Measurements from ENCODE around the gene PPP2R3A.
"Not testable (repeated sequence)": the region's sequence is repeated elsewhere in the genome, so short reads cannot be mapped to it uniquely, and the experiment has no call there.

The PPP2R3A gene

GRCh38 chr3:136184703-136185102, 219.2 kb downstream of the PPP2R3A start:
- Histone ChIP-seq H3K4me3 (ENCODE audit: low read length in 2 of 2) (no peak overlapping the region), H3K36me3 (ENCODE audit: control insufficient read depth in 2 of 2, insufficient read depth in 2 of 2, low read length in 2 of 2) (no peaks in the 10 kb centered on the region), H3K4me1 (ENCODE audit: control insufficient read depth, insufficient read depth, low read length) (peaks cover 19% of the 10 kb centered on the region), H3K27me3 (ENCODE audit: control insufficient read depth in 1 of 2, insufficient read depth in 2 of 2, low read length in 2 of 2) (no peaks in the 10 kb centered on the region), H3K9ac (ENCODE audit: low read length in 2 of 2) (no peak overlapping the region), H3K9me3 (ENCODE audit: control insufficient read depth in 2 of 2, low read length in 2 of 2) (no peaks in the 10 kb centered on the region), H3K27ac (ENCODE audit: low read length) (no peak overlapping the region)

- peaks cover 23% of the 10 kb centered on the region for H3K4me1 ChIP-seq (ENCODE audit: control insufficient read depth, insufficient read depth, low read length)
- H3K27ac ChIP-seq (ENCODE audit: low read length) = no peak overlapping the region
- no peaks in the 10 kb centered on the region for H3K27me3 ChIP-seq (ENCODE audit: control insufficient read depth in 1 of 2, insufficient read depth in 2 of 2, low read length in 2 of 2)
- H3K36me3 ChIP-seq (ENCODE audit: control insufficient read depth in 2 of 2, insufficient read depth in 2 of 2, low read length in 2 of 2) = no peaks in the 10 kb centered on the region
- no peak overlapping the region for H3K4me3 ChIP-seq (ENCODE audit: low read length in 2 of 2)
- no peak overlapping the region for H3K9ac ChIP-seq (ENCODE audit: low read length in 2 of 2)
- H3K9me3 ChIP-seq (ENCODE audit: control insufficient read depth in 2 of 2, low read length in 2 of 2) = no peaks in the 10 kb centered on the region
Measured at GRCh38 chr3:136186344-136186743, 220.8 kb downstream of the PPP2R3A start.

GRCh38 chr3:136186846-136187245, 221.3 kb downstream of the PPP2R3A start:
- Histone ChIP-seq H3K27ac (ENCODE audit: low read length) (no peak overlapping the region), H3K9me3 (ENCODE audit: control insufficient read depth in 2 of 2, low read length in 2 of 2) (no peaks in the 10 kb centered on the region), H3K4me3 (ENCODE audit: low read length in 2 of 2) (no peak overlapping the region), H3K27me3 (ENCODE audit: control insufficient read depth in 1 of 2, insufficient read depth in 2 of 2, low read length in 2 of 2) (no peaks in the 10 kb centered on the region), H3K9ac (ENCODE audit: low read length in 2 of 2) (no peak overlapping the region), H3K36me3 (ENCODE audit: control insufficient read depth in 2 of 2, insufficient read depth in 2 of 2, low read length in 2 of 2) (no peaks in the 10 kb centered on the region), H3K4me1 (ENCODE audit: control insufficient read depth, insufficient read depth, low read length) (peaks cover 23% of the 10 kb centered on the region)

- Histone ChIP-seq H3K9ac (ENCODE audit: low read length in 2 of 2) (no peak overlapping the region), H3K4me3 (ENCODE audit: low read length in 2 of 2) (no peak overlapping the region), H3K27me3 (ENCODE audit: control insufficient read depth in 1 of 2, insufficient read depth in 2 of 2, low read length in 2 of 2) (no peaks in the 10 kb centered on the region), H3K36me3 (ENCODE audit: control insufficient read depth in 2 of 2, insufficient read depth in 2 of 2, low read length in 2 of 2) (no peaks in the 10 kb centered on the region), H3K27ac (ENCODE audit: low read length) (no peak overlapping the region), H3K4me1 (ENCODE audit: control insufficient read depth, insufficient read depth, low read length) (peaks cover 19% of the 10 kb centered on the region), H3K9me3 (ENCODE audit: control insufficient read depth in 2 of 2, low read length in 2 of 2) (no peaks in the 10 kb centered on the region)
Measured at GRCh38 chr3:136187868-136188267, 222.3 kb downstream of the PPP2R3A start.

- Histone ChIP-seq H3K4me3 (ENCODE audit: low read length in 2 of 2) (no peak overlapping the region), H3K36me3 (ENCODE audit: control insufficient read depth in 2 of 2, insufficient read depth in 2 of 2, low read length in 2 of 2) (no peaks in the 10 kb centered on the region), H3K27ac (ENCODE audit: low read length) (no peak overlapping the region), H3K9me3 (ENCODE audit: control insufficient read depth in 2 of 2, low read length in 2 of 2) (no peaks in the 10 kb centered on the region), H3K27me3 (ENCODE audit: control insufficient read depth in 1 of 2, insufficient read depth in 2 of 2, low read length in 2 of 2) (no peaks in the 10 kb centered on the region), H3K9ac (ENCODE audit: low read length in 2 of 2) (no peak overlapping the region), H3K4me1 (ENCODE audit: control insufficient read depth, insufficient read depth, low read length) (peaks cover 20% of the 10 kb centered on the region)
Measured at GRCh38 chr3:136189043-136189442, 223.5 kb downstream of the PPP2R3A start.

GRCh38 chr3:136189859-136190617, 224.5 kb downstream of the PPP2R3A start:
- Histone ChIP-seq H3K36me3 (ENCODE audit: control insufficient read depth in 2 of 2, insufficient read depth in 2 of 2, low read length in 2 of 2) (no peaks in the 10 kb centered on the region), H3K27me3 (ENCODE audit: control insufficient read depth in 1 of 2, insufficient read depth in 2 of 2, low read length in 2 of 2) (no peaks in the 10 kb centered on the region), H3K4me3 (ENCODE audit: low read length in 2 of 2) (no peak overlapping the region), H3K4me1 (ENCODE audit: control insufficient read depth, insufficient read depth, low read length) (peaks cover 20% of the 10 kb centered on the region), H3K9me3 (ENCODE audit: control insufficient read depth in 2 of 2, low read length in 2 of 2) (no peaks in the 10 kb centered on the region), H3K27ac (ENCODE audit: low read length) (no peak overlapping the region), H3K9ac (ENCODE audit: low read length in 2 of 2) (no peak overlapping the region)

GRCh38 chr3:136192195-136192594, 226.7 kb downstream of the PPP2R3A start:
- peak overlapping the region in 1 of 2 donors; percentile 91 for H3K9ac ChIP-seq (ENCODE audit: low read length in 2 of 2)
- not testable (repeated sequence) for H3K27me3 ChIP-seq (ENCODE audit: control insufficient read depth in 1 of 2, insufficient read depth in 2 of 2, low read length in 2 of 2); H3K9me3 ChIP-seq (ENCODE audit: control insufficient read depth in 2 of 2, low read length in 2 of 2); H3K27ac ChIP-seq (ENCODE audit: low read length); H3K36me3 ChIP-seq (ENCODE audit: control insufficient read depth in 2 of 2, insufficient read depth in 2 of 2, low read length in 2 of 2)
- H3K4me3 ChIP-seq (ENCODE audit: low read length in 2 of 2) = peak overlapping the region; percentile 32 to 96
- H3K4me1 ChIP-seq (ENCODE audit: control insufficient read depth, insufficient read depth, low read length) = peaks cover 14% of the 10 kb centered on the region

GRCh38 chr3:136192831-136193230, 227.3 kb downstream of the PPP2R3A start:
- Histone ChIP-seq H3K4me1 (ENCODE audit: control insufficient read depth, insufficient read depth, low read length) (peaks cover 19% of the 10 kb centered on the region), H3K4me3 (ENCODE audit: low read length in 2 of 2) (peak overlapping the region; percentile 96 to 99)

GRCh38 chr3:136193278-136194054, 227.9 kb downstream of the PPP2R3A start:
- peaks cover 14% of the 10 kb centered on the region for H3K4me1 ChIP-seq (ENCODE audit: control insufficient read depth, insufficient read depth, low read length)
- H3K9ac ChIP-seq (ENCODE audit: low read length in 2 of 2) = peak overlapping the region; percentile 43 to 91
- no peak overlapping the region for H3K27ac ChIP-seq (ENCODE audit: low read length)
- no peaks in the 10 kb centered on the region for H3K27me3 ChIP-seq (ENCODE audit: control insufficient read depth in 1 of 2, insufficient read depth in 2 of 2, low read length in 2 of 2)
- no peaks in the 10 kb centered on the region for H3K36me3 ChIP-seq (ENCODE audit: control insufficient read depth in 2 of 2, insufficient read depth in 2 of 2, low read length in 2 of 2)
- peak overlapping the region; percentile 96 to 99 for H3K4me3 ChIP-seq (ENCODE audit: low read length in 2 of 2)
- H3K9me3 ChIP-seq (ENCODE audit: control insufficient read depth in 2 of 2, low read length in 2 of 2) = no peaks in the 10 kb centered on the region

More at GRCh38 chr3:136192831-136193230, 227.3 kb downstream of the PPP2R3A start:
- peak overlapping the region in 1 of 2 donors; percentile 91 for H3K9ac ChIP-seq (ENCODE audit: low read length in 2 of 2)
- no peaks in the 10 kb centered on the region for H3K36me3 ChIP-seq (ENCODE audit: control insufficient read depth in 2 of 2, insufficient read depth in 2 of 2, low read length in 2 of 2)
- no peaks in the 10 kb centered on the region for H3K27me3 ChIP-seq (ENCODE audit: control insufficient read depth in 1 of 2, insufficient read depth in 2 of 2, low read length in 2 of 2)
- no peak overlapping the region for H3K27ac ChIP-seq (ENCODE audit: low read length)
- H3K9me3 ChIP-seq (ENCODE audit: control insufficient read depth in 2 of 2, low read length in 2 of 2) = no peaks in the 10 kb centered on the region

- H3K4me1 ChIP-seq (ENCODE audit: control insufficient read depth, insufficient read depth, low read length) = peaks cover 14% of the 10 kb centered on the region
Measured at GRCh38 chr3:136194409-136195257, 229.1 kb downstream of the PPP2R3A start.

More at GRCh38 chr3:136194409-136195257, 229.1 kb downstream of the PPP2R3A start:
- H3K27me3 ChIP-seq (ENCODE audit: control insufficient read depth in 1 of 2, insufficient read depth in 2 of 2, low read length in 2 of 2) = no peaks in the 10 kb centered on the region
- peak overlapping the region; percentile 95 for H3K27ac ChIP-seq (ENCODE audit: low read length)
- no peaks in the 10 kb centered on the region for H3K9me3 ChIP-seq (ENCODE audit: control insufficient read depth in 2 of 2, low read length in 2 of 2)
- peak overlapping the region; percentile 86 to 91 for H3K9ac ChIP-seq (ENCODE audit: low read length in 2 of 2)
- H3K36me3 ChIP-seq (ENCODE audit: control insufficient read depth in 2 of 2, insufficient read depth in 2 of 2, low read length in 2 of 2) = no peaks in the 10 kb centered on the region
- peak overlapping the region; percentile 96 to 99 for H3K4me3 ChIP-seq (ENCODE audit: low read length in 2 of 2)
